Fibroblast of skin of right biceps (primary cell): ENCODE results near the gene RHOV.

Experiments used
- DNase-seq: peaks from one replicate; pipeline ENCODE4 v3.0.0-alpha.2; 2013

RHOV gene, protein sequence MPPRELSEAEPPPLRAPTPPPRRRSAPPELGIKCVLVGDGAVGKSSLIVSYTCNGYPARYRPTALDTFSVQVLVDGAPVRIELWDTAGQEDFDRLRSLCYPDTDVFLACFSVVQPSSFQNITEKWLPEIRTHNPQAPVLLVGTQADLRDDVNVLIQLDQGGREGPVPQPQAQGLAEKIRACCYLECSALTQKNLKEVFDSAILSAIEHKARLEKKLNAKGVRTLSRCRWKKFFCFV

DNA sequence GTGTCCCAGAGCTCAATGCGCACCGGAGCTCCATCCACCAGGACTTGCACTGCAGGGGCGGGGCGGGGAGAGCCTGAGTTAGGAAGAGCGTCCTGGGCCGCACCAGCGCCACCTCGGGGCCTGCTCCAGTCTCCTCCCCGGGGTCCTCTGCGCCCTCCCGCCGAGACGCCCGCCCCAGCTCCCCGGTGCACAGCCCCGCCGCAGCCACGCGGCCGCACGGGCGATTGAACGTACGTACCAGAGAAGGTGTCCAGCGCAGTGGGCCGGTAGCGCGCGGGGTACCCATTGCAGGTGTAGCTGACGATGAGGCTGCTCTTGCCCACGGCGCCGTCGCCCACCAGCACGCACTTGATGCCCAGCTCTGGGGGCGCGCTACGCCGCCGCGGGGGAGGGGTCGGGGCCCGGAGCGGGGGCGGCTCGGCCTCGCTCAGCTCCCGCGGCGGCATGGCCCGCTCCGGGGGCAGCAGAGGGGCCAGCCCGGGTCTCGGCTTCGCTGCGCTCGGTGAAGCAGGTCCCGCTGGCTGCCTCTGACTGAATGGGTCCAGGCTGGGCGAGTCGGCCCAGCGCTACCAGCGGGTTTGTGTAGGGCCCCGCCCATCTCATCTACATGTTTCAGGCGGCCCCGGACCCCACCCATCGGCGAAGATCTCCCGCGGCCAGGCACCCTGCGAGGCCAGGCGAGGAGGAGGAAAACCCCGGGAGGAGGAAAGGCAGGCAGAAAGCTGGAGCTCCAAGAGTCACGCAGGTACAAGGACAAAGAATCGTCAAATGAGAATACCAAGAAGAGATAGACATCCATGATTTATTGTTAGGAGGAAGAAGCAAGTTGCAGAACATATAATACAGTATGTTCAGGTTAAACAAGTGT, at the start of gene RHOV:
Gene RHOV (minus strand): TSS at position 541 of the 868 bp plus-strand sequence. CDS start 95 bp downstream, at position 446.
- peak; percentile 53 for DNase-seq

DNA sequence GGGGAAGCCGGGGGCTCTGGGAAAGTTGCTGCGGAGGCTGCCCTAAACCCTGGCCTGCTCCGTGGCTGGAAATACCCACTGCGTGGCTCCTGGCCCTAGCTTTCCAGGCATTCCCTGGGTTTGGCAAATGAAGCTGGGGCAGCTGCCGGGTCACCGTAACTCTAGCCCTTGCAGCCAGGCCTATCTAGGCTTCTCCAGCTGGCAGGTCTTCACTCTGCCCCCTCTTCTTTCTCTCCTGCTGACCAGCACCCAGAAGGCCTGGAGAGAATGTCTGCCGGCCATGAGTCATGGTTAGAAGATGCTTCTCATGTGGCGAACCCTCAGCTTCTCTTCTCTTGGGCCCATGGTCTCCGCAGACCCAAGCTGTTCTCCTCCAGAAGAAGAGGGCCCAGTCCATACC, 49.5 kb upstream of the RHOV start:
- no peak for DNase-seq

GRCh38 chr15:40922608-40923005, 48.6 kb upstream of the RHOV start:
- DNase-seq: no peak

DNA sequence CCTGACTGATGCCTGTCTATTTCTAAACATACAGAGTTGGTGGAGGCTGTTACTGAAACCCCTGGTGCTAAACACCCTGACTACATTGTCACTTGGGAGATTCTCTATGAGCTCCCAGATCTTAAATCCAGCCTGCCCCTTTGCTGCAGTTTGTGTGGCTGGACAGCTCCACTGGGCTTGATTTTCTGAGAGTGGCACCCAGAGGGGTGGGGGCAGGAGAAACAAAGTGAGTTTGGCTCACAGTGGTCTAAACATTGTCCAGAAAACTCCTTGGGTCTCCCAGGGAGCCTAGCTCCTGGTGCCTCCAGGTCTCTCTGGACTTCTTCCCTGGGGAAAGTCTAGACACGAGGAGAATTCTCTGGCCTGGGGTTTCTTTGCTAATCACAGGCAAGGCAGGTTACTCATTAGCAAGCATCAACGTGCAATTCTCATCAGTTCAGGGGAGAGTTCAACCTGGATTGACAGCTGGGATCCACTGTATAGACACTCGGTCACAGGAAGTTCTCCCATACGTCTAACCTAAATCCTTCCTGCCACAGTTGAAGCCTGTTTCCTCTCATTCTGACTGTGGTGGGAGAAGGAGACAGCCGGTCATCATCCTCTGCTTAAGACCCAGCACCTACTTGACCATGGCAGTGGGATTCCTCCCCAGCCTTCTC, 48.0 kb upstream of the RHOV start:
- no peak for DNase-seq

- DNase-seq: no peak
These were observed 44.9 kb upstream of the RHOV start for GRCh38 chr15:40918799-40919392.

GRCh38 chr15:40918146-40918798, 44.2 kb upstream of the RHOV start:
- DNase-seq: no peak

DNA sequence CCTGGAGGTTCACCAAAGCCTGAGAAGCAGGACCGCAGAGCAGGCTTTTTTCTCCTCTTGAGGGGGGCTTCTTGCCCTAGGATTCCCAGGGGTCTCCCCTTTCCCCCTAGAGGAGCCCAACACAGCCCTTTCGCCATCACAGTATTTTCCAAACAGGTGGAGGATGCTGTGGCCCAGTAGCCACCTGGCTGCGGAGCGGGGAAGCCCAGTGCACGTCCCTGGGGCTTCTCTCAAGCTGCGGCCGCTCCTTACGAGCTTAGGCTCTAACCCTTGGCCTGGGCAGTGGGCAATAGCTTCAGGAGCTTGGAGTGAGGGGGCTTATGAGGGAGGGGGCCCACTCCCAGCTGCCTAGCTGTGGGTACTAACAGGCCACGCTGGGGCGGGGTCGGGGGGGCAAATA, 43.6 kb upstream of the RHOV start:
- DNase-seq: no peak

GRCh38 chr15:40915679-40916078, 41.6 kb upstream of the RHOV start:
- DNase-seq: no peak

GRCh38 chr15:40915116-40915661, 41.2 kb upstream of the RHOV start:
- no peak for DNase-seq

DNA sequence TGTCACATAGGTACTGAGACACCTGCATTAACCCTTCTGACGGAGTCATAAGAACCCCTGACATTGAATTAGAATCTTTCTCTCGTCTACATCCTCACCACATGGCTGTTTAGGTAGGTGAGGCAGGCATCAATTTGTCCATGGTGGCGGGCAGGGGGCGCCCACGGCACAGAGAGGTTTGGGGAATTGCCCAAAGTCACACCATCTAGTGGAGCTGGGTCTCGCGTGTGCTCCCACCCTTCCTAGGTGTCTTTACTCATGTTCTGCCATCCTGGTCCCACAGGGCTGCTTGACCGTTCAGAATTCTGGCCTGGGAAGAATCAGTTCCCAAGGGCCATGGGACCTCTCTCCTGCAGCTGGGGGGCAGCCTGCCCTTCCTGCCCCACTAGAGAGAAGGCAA, 40.5 kb upstream of the RHOV start:
- DNase-seq: no peak

DNA sequence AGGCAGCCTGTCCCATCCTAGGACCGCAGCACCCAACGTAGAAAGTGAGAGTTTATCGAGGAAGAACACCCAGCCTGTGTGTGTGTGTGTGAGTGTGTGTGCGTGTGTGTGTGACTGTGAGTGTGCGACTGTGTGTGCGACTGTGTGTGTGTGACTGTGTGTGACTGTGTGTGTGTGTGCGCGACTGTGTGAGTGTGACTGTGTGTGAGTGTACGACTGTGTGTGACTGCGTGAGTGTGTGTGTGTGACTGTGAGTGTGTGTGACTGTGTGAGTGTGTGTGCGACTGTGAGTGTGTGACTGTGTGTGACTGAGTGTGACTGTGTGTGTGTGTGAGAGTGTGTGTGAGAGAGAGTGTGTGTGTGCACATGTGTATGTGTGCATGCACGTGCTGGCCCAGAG, 40.0 kb upstream of the RHOV start:
- no peak for DNase-seq

DNA sequence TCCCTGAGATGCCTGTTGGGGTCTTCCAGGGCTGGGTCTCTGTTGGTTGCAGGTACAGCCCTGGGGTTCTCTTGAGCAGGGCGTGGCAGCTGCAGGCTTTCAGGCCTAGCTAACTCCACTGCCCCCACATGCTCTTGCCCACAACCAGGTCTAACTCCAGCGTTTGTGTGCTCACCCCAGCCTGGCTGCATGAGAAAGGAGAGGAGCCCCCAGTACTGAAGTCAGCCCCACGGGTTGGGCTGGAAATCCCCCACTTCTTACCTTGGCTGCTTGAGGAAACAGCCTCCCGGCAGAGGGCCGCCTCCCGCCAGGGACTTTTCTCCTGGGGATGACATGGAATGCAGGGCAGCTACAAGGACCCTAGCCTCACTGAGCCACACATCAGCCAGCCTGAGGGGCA, 38.4 kb upstream of the RHOV start:
- DNase-seq: no peak

- DNase-seq: no peak
These were observed 37.7 kb upstream of the RHOV start for GRCh38 chr15:40911693-40912092.

GRCh38 chr15:40911141-40911540, 37.1 kb upstream of the RHOV start:
- DNase-seq: no peak

GRCh38 chr15:40909662-40910630, 35.9 kb upstream of the RHOV start:
- DNase-seq: peak; percentile 75

DNA sequence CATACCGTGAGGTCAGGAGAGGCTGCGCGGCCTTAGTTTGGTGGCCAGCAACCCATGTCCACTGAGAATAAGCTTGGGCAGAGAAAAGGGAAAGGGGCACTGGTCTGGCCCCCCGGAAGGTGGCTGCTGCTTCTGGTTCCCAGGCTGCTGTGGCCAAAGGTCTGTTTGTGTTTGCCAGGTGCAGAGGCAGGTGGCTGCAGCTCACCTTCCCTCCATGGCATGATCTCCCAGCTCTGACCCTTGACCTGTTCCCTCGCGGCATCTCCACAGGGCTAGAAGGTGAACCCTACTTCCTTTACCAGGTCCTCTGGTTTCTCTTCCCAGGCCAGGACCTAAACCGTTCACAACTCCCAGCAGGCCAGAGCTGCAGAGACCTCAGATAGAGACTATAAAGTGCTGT, 34.1 kb upstream of the RHOV start:
- DNase-seq: no peak

- DNase-seq: no peak
These were observed 33.2 kb upstream of the RHOV start for GRCh38 chr15:40906991-40907802.

DNA sequence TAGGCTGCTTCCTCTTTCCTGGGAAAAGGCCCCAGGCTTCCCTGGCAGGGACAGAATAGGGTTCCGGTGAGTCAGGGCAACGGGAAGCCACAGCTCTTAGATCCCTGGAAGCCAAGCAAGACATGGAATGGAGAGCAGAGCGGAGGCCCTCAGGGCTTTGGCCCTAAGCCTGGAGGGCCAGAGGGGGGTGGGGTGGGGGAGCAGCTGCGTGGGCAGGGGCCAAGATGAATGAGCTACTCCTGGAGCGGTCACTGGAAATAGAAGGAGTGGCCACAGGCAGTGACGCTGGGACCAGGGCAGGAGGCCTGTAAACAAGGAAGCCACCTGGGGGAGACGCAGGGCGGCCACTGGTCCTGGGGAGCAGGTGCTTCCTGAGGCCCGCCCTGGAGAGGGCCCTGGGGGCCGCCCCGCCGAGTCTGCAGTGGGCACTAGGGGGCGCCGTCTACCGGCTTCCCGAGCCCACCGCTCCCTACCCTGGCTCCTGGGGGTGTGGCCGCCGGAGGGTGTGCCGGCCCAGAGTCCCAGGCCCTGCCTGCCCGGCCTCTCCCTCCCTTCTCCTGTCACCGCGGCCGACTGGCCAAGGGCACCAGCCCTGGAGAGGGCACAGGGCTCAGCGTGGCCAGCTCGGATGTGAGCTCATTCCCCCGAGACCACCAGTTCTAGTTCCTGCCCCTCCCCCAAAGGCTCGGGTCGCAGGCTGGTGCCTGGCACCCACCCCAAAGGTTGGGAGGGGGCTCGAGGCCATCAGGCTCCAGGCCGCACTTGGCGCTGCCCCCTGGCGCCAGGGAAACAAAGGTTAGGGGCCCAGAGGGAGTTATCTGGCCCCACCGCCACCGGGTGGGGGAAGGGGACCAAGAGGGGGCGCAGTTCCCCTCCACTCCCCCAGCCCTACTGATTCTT, 32.3 kb upstream of the RHOV start:
- peak; percentile 86 for DNase-seq

DNA sequence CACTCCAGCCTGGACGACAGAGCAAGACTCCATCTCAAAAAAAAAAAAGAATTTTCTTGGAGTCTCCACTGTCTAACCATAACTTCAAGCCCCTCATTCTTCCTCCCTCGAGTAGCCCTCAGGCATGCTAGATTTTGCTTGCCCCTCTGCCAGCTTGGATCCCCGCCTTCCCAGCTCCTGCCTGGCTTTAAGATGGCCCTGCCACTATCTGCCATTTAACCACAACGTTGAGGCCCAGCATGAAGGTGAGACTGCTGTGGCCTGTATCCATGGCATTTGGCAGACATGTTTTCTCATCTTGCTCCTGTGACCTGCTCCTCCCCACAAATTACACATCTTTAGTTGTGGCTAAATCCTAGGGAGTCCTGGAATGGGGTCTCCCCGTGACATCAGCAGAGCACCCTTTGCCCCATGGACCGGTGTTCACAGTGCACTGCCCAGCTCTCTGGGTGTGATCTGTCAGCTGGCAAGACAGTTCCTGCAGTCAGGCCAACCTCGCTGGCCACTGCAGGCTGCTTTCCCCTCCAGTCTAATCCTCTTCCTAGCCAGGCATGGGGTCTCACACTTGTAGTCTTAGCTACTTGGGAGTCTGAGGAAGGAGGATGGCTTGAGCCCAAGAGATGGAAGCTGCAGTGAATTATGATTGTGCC, 30.6 kb upstream of the RHOV start:
- DNase-seq: no peak
